CD4-positive, alpha-beta memory T cell (primary cell): Measurements from ENCODE around the gene C5AR1. TPM values are rescaled to one million over a fixed set of nuclear protein-coding genes. Genes with fewer than 3 reads are reported as not detected.

Source experiments
- CTCF ChIA-PET: fragments of 350-600 bp; sonication (Branson Sonifier 250); formaldehyde crosslinking; loops from one replicate; lab custom pipeline; 2021; ENCODE audit warnings: inconsistent platforms; ENCODE audit not compliant: partially characterized antibody; lab: Charles Lee
- POLR2A ChIA-PET: fragments of 350-600 bp; sonication (Branson Sonifier 250); formaldehyde crosslinking; loops from one replicate; lab custom pipeline; 2021; ENCODE audit not compliant: partially characterized antibody; lab: Charles Lee
- DNase-seq, 5 donors: peaks; one replicate each; pipeline versions ENCODE4 v3.0.0 to v3.0.0-alpha.2; 2020 to 2022; ENCODE audit warnings: mixed read lengths in 1 of 5
- H3K27ac ChIP-seq: one replicate; pipeline ENCODE4 v1.7.0; 2013; ENCODE audit warnings: low read depth, low read length
- H3K27me3 ChIP-seq: 2 replicates; pipeline ENCODE4 v1.7.0; 2013; ENCODE audit warnings: mild to moderate bottlenecking, low read length, moderate library complexity; ENCODE audit not compliant: insufficient read depth
- H3K36me3 ChIP-seq: 2 replicates; pipeline ENCODE4 v1.7.0; 2013; ENCODE audit warnings: mild to moderate bottlenecking, low read length, moderate library complexity; ENCODE audit not compliant: insufficient read depth
- H3K4me1 ChIP-seq: 2 replicates; pipeline ENCODE4 v1.7.0; 2013; ENCODE audit warnings: mild to moderate bottlenecking, low read length, moderate library complexity; ENCODE audit not compliant: insufficient read depth
- H3K4me3 ChIP-seq, 2 donors: one replicate each; pipeline ENCODE4 v1.7.0; 2013; ENCODE audit warnings: low read length in 2 of 2, mild to moderate bottlenecking in 1 of 2
- H3K9me3 ChIP-seq, 2 donors: one replicate each; pipeline ENCODE4 v1.7.0; 2013; ENCODE audit warnings: low read length in 2 of 2, control low read depth in 1 of 2; ENCODE audit not compliant: control insufficient read depth in 1 of 2
- H3K27ac Mint-ChIP-seq, 7 donors: one replicate each; pipeline ENCODE4 v1.8.0; 2020 to 2021; ENCODE audit warnings: mixed read lengths in 7 of 7, mild to moderate bottlenecking in 6 of 7, inconsistent platforms in 3 of 7, moderate library complexity in 3 of 7
- H3K27me3 Mint-ChIP-seq, 2 donors: one replicate each; pipeline ENCODE4 v1.8.0; 2020 to 2021; ENCODE audit warnings: mixed read lengths in 2 of 2
- H3K36me3 Mint-ChIP-seq, 2 donors: one replicate each; pipeline ENCODE4 v1.8.0; 2020 to 2021; ENCODE audit warnings: mixed read lengths in 2 of 2, inconsistent platforms in 1 of 2, mild to moderate bottlenecking in 1 of 2
- H3K4me1 Mint-ChIP-seq, 4 donors: one replicate each; pipeline ENCODE4 v1.8.0; 2020 to 2021; ENCODE audit warnings: mixed read lengths in 4 of 4, mild to moderate bottlenecking in 1 of 4
- H3K4me3 Mint-ChIP-seq, 8 donors: one replicate each; pipeline ENCODE4 v1.8.0; 2020 to 2021; ENCODE audit warnings: mixed read lengths in 8 of 8, mild to moderate bottlenecking in 7 of 8, moderate library complexity in 6 of 8, inconsistent platforms in 3 of 8
- H3K9me3 Mint-ChIP-seq, 8 donors: one replicate each; pipeline ENCODE4 v1.8.0; 2020 to 2021; ENCODE audit warnings: mixed read lengths in 8 of 8, mild to moderate bottlenecking in 5 of 8, inconsistent platforms in 3 of 8, moderate library complexity in 1 of 8
- intact Hi-C: fragments of 100-400 bp; cut with micrococcal nuclease; formaldehyde crosslinking; loops from one replicate; pipeline ENCODE4 v1.15.1; 2023
- polyA plus RNA-seq, 2 donors: library from polyadenylated mRNA; unstranded; fragments of 300-500 nt; fragmentation: Illumina TruSeq; gene quantifications; one replicate each; pipeline ENCODE4 v1.2.3, GENCODE V29; 2021
- total RNA-seq, 2 experiments: library from RNA; stranded (reverse); gene quantifications; one replicate each; pipeline ENCODE4 v1.2.3, GENCODE V29; 2021

C5AR1 gene
- total and polyA plus RNA-seq, 4 experiments from 2014 or later: 4.1 to 4.6 TPM; not detected in 2

GRCh38 chr19:47269596-47269995 lies 40.1 kb upstream of the C5AR1 start:
- Histone ChIP-seq H3K27ac (no peak overlapping the region), H3K9me3 (no peaks in the 10 kb centered on the region), H3K4me1 (peaks cover 10% of the 10 kb centered on the region), H3K27me3 (no peaks in the 10 kb centered on the region), H3K4me3 (no peak overlapping the region), H3K36me3 (peaks cover 27% of the 10 kb centered on the region)
- no peak for DNase-seq
- H3K4me1 Mint-ChIP-seq: peaks cover 7 to 24% (median 9%) of the 10 kb centered on the region in 4 donors
- H3K4me3 Mint-ChIP-seq: peak overlapping the region in 2 of 8 donors; percentile 25 to 65
- peaks cover 24 to 60% of the 10 kb centered on the region in 2 donors for H3K36me3 Mint-ChIP-seq
- H3K9me3 Mint-ChIP-seq: no peaks in the 10 kb centered on the region
- H3K27ac Mint-ChIP-seq: peak overlapping the region in 1 of 7 donors; percentile 44
- intact Hi-C loops: no loop called here
- POLR2A ChIA-PET: interaction anchor here (0.8 kb wide), 1 partner anchor 13 kb away, joined by 3 read pairs; the partner anchor contains the start of gene CCDC9
- CTCF ChIA-PET: no interaction called here
- H3K27me3 Mint-ChIP-seq: no peaks in the 10 kb centered on the region

GRCh38 chr19:47270408-47270807 lies 39.3 kb upstream of the C5AR1 start:
- intact Hi-C loops: no loop called here
- H3K27ac Mint-ChIP-seq: peak overlapping the region in 2 of 7 donors; percentile 42 to 55
- H3K9me3 Mint-ChIP-seq: no peaks in the 10 kb centered on the region

DNA sequence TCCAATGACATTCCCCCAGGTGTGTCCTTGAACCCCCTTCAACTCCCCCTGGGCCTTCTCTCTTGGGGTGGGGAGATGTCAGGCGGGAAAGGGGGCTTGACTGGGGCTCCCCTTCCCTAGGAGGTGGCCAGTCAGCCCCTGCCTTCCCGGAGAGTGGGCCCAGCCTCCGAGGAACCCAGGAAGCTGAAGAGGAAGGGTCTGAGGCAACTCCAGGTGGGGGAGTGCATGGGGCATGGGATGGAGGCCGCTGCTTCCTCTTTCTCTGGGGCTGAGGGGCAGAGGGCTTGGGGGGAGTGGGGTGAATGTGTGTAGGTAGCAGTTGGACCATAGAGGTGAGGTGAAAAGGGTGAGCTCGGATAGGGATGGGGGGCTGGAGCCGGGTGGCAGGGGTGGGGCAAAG lies 37.7 kb upstream of the C5AR1 start:
- POLR2A ChIA-PET: interaction anchor here (0.8 to 1.5 kb wide), 2 partner anchors 16 to 77 kb away, joined by 3 to 9 read pairs; partner anchors contain the start of gene CCDC9
- H3K36me3 ChIP-seq: peaks cover 12% of the 10 kb centered on the region
- no peak for DNase-seq
- no peaks in the 10 kb centered on the region for H3K9me3 Mint-ChIP-seq
- H3K4me1 Mint-ChIP-seq: peaks cover 14 to 33% (median 18%) of the 10 kb centered on the region in 4 donors
- H3K27me3 Mint-ChIP-seq: no peaks in the 10 kb centered on the region
- H3K4me1 ChIP-seq: peaks cover 19% of the 10 kb centered on the region
- CTCF ChIA-PET: interaction anchor here (1.6 kb wide), 1 partner anchor 12 kb away, joined by 5 read pairs; no protein-coding TSS in a partner anchor
- H3K27me3 ChIP-seq: no peaks in the 10 kb centered on the region
- no peaks in the 10 kb centered on the region for H3K9me3 ChIP-seq
- peaks cover 12 to 49% of the 10 kb centered on the region in 2 donors for H3K36me3 Mint-ChIP-seq
- H3K4me3 ChIP-seq: no peak overlapping the region
- H3K27ac Mint-ChIP-seq: peak overlapping the region in 5 of 7 donors; percentile 19 to 97 (median 59)
- H3K4me3 Mint-ChIP-seq: peak overlapping the region in 2 of 8 donors; percentile 35 to 94
- H3K27ac ChIP-seq: no peak overlapping the region
- intact Hi-C loops: no loop called here

More at GRCh38 chr19:47270408-47270807, 39.3 kb upstream of the C5AR1 start:
- Histone ChIP-seq H3K27ac (no peak overlapping the region), H3K9me3 (no peaks in the 10 kb centered on the region), H3K27me3 (no peaks in the 10 kb centered on the region), H3K4me3 (no peak overlapping the region), H3K36me3 (peaks cover 21% of the 10 kb centered on the region), H3K4me1 (peaks cover 14% of the 10 kb centered on the region)
- ChIA-PET POLR2A (interaction anchor here (1.2 kb wide), 1 partner anchor 13 kb away, joined by 3 read pairs; no protein-coding TSS in a partner anchor), CTCF (no interaction called here)
- Mint-ChIP-seq H3K27me3 (no peaks in the 10 kb centered on the region), H3K4me1 (peaks cover 8 to 27% (median 11%) of the 10 kb centered on the region in 4 donors), H3K4me3 (no peak overlapping the region), H3K36me3 (peaks cover 22 to 58% of the 10 kb centered on the region in 2 donors)
- DNase-seq: no peak

- Mint-ChIP-seq H3K4me1 (peaks cover 14 to 33% (median 18%) of the 10 kb centered on the region in 4 donors), H3K36me3 (peaks cover 9 to 45% of the 10 kb centered on the region in 2 donors), H3K4me3 (peak overlapping the region; percentile 59 to 99 (median 95)), H3K9me3 (no peaks in the 10 kb centered on the region), H3K27ac (peak overlapping the region; percentile 86 to 99 (median 90)), H3K27me3 (no peaks in the 10 kb centered on the region)
- Histone ChIP-seq H3K27ac (peak overlapping the region; percentile 96), H3K4me1 (peaks cover 19% of the 10 kb centered on the region), H3K9me3 (no peaks in the 10 kb centered on the region), H3K4me3 (peak overlapping the region; percentile 89 to 100), H3K27me3 (no peaks in the 10 kb centered on the region), H3K36me3 (peaks cover 12% of the 10 kb centered on the region)
- intact Hi-C loops: no loop called here
- no peak for DNase-seq
- CTCF ChIA-PET: interaction anchor here (1.6 kb wide), 1 partner anchor 12 kb away, joined by 5 read pairs; no protein-coding TSS in a partner anchor
- POLR2A ChIA-PET: interaction anchor here (1.5 to 3.1 kb wide), 2 partner anchors 16 to 28 kb away, joined by 9 to 14 read pairs; partner anchors contain the start of gene CCDC9
Observed at GRCh38 chr19:47272448-47273312, 37.0 kb upstream of the C5AR1 start.

GRCh38 chr19:47273313-47274070 lies 36.2 kb upstream of the C5AR1 start:
- peaks cover 15 to 33% (median 19%) of the 10 kb centered on the region in 4 donors for H3K4me1 Mint-ChIP-seq
- peaks cover 9 to 39% of the 10 kb centered on the region in 2 donors for H3K36me3 Mint-ChIP-seq
- intact Hi-C loops: loop anchor here (1.0 to 2.0 kb wide), 7 partner anchors 17 to 505 kb away; partner anchors contain the start of genes BBC3, CCDC9, DHX34 and SELENOW
- peak overlapping the region; percentile 96 for H3K27ac ChIP-seq
- peak; percentile 87 to 92 (median 89) for DNase-seq
- H3K27me3 ChIP-seq: no peaks in the 10 kb centered on the region
- H3K4me3 ChIP-seq: peak overlapping the region; percentile 89 to 100
- H3K36me3 ChIP-seq: peaks cover 8% of the 10 kb centered on the region
- peaks cover 19% of the 10 kb centered on the region for H3K4me1 ChIP-seq
- H3K27me3 Mint-ChIP-seq: no peaks in the 10 kb centered on the region
- H3K9me3 Mint-ChIP-seq: no peaks in the 10 kb centered on the region
- ChIA-PET POLR2A (interaction anchor here (0.6 to 3.3 kb wide), 25 partner anchors 11 to 1048 kb away, joined by 3 to 120 read pairs (median 6); partner anchors contain the start of genes CALM3, CCDC9, DHX34 and KPTN), CTCF (interaction anchor here (0.6 to 3.8 kb wide), 8 partner anchors 11 to 158 kb away, joined by 3 to 33 read pairs (median 4); no protein-coding TSS in a partner anchor)
- peak overlapping the region; percentile 97 to 99 (median 99) for H3K27ac Mint-ChIP-seq
- H3K9me3 ChIP-seq: no peaks in the 10 kb centered on the region
- H3K4me3 Mint-ChIP-seq: peak overlapping the region; percentile 92 to 99 (median 97)

- H3K9me3 ChIP-seq: no peaks in the 10 kb centered on the region
- Mint-ChIP-seq H3K9me3 (no peaks in the 10 kb centered on the region), H3K27ac (peak within 1 kb of the TSS; percentile 97 to 99 (median 99)), H3K4me3 (peak within 1 kb of the TSS; percentile 92 to 99 (median 97)), H3K4me1 (peaks cover 15 to 33% (median 19%) of the 10 kb centered on the region in 4 donors), H3K36me3 (peaks cover 5 to 36% of the 10 kb centered on the region in 2 donors), H3K27me3 (no peaks in the 10 kb centered on the region)
- peak within 1 kb of the TSS; percentile 96 for H3K27ac ChIP-seq
- peak within 1 kb of the TSS; percentile 89 to 100 for H3K4me3 ChIP-seq
- intact Hi-C loops: loop anchor here (1.0 to 2.0 kb wide), 7 partner anchors 18 to 504 kb away; partner anchors contain the start of genes BBC3, CCDC9, DHX34 and SELENOW
- DNase-seq: peak; percentile 98 to 100 (median 98)
- ChIA-PET CTCF (interaction anchor here (0.6 to 3.8 kb wide), 9 partner anchors 10 to 159 kb away, joined by 3 to 33 read pairs (median 4); no protein-coding TSS in a partner anchor), POLR2A (interaction anchor here (0.6 to 3.3 kb wide), 33 partner anchors 10 to 1345 kb away, joined by 3 to 120 read pairs (median 5); partner anchors contain the start of genes CALM3, CCDC9, DHX34 and KPTN)
- H3K36me3 ChIP-seq: peaks cover 8% of the 10 kb centered on the region
- H3K27me3 ChIP-seq: no peaks in the 10 kb centered on the region
- peaks cover 19% of the 10 kb centered on the region for H3K4me1 ChIP-seq
Observed at GRCh38 chr19:47274071-47274890, 35.4 kb upstream of the C5AR1 start, which contains the start of gene INAFM1. Gene INAFM1 (plus strand): TSS chr19:47274885. CDS start chr19:47274920, 35 bp downstream.
